GM18502 (cell line): Measurements from ENCODE around the gene DIAPH1.
A peak's percentile ranks its signal among the peaks of the same experiment; 100 is the strongest.

Experiments used
- ATAC-seq: cut with Tn5 transposase; IDR thresholded peaks from one replicate; pipeline ENCODE4 v1.9.1; 2021; ENCODE audit warnings: mild to moderate bottlenecking; ENCODE audit not compliant: unreplicated experiment, poor library complexity

DIAPH1 gene

GRCh38 chr5:141524604-141525597 is 93.9 kb downstream of the DIAPH1 start:
- ATAC-seq = peak; percentile 64

DNA sequence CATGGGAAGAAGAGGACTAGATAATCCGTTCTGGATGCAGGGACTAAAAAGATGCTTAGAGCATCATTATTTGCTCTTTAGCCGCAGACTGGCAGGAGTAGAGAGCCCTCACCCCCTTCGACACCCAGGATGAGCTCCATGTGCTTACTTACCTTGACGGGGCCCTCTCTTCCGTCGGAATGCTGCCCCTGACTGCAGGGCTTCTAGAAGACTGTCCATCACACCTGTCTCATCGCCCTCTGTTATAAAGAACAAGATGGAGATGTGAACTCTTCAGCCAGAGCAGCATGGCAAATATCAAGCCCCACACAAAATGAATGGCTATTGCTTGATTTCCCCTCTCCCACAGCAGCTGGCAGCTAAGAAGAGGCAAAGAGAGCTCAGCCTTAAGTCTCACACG is 94.8 kb downstream of the DIAPH1 start:
- ATAC-seq = no peak

DNA sequence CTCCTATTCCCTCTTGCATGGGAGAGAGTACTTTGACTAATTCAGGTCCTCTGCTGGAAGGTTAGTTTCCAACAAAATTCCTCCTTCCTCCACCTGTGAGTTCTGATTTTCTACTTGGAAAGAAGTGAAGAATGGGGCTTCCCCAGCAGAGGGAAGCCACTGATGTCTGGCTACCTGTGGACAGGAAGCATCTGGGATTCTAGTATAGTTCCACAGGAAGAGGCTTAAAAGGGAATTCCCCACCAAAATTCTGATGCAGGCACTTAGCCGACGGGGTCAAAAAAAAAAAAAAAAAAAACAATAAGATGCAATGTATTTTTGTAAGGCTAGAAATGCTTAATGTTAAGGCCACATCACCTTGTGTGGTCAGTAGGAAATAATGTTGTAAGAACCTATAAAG is 96.5 kb downstream of the DIAPH1 start:
- ATAC-seq = no peak

DNA sequence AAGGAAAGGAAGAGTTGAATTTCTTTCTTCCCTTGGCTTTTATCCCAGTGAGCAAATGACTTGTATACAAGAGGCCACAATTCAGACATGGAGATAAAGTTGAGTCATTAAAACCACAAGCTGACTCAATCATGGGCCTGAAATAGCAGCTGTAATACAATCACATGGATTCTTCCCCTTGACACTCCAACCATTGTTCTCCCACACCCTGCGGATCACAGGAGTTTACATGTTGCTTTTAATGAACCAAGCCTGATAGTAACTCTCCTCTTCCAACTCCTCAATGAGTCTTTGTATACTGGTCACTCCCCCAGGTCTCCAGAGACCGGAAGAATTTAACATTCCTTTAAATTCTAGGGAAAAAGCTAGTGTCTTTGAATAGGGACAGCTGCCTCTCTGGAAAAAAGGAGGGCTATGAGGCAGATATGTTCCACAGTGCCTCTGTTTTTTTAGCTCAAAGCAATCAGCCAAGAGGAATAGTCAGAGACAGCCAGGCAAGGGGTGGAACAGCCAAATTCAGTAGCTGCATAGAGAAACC is 97.5 kb downstream of the DIAPH1 start:
- ATAC-seq = no peak

DNA sequence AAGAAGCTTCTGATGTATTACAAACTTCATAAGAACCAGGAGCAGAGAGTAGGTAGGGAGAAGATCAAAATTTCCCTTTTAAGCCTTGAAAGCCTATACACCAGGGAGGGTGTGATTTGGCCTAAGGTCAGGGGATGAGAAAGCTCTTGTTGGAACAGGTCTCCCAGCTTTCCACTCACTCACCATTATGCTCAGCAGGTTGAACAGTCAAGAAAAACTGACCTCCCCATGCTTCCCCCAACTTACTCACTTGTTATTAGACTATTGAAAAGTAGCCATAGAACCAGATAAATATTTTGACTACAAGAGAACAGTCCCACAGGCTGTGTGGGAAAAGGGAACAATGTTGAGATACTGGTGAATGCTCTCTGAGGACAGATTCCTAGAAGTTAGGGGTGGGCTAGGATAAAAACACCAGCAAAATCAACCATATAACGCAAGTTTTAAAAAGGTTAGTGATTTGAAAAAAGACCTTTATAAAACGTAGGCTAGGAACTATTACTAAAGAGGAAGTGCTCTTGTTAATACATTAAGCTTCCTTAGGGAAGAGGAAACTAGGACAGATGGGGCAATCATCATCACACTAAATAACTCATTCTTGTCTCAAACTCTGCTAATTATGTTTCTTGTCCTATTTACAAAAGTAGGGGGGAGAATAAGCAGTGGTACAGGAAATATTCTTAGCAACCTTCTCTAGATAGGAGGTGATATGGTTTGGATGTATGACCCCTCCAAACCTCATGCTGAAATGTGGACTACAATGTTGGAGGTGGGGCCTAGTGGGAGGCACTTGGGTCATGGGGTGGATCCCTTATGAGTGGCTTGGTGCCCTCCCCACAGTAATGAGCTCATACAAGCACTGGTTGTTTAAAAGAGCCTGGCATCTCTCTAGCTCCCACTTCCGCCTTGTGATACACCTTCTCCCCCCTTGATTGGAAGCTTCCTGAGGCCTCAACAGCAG is 98.9 kb downstream of the DIAPH1 start:
- no peak for ATAC-seq

DNA sequence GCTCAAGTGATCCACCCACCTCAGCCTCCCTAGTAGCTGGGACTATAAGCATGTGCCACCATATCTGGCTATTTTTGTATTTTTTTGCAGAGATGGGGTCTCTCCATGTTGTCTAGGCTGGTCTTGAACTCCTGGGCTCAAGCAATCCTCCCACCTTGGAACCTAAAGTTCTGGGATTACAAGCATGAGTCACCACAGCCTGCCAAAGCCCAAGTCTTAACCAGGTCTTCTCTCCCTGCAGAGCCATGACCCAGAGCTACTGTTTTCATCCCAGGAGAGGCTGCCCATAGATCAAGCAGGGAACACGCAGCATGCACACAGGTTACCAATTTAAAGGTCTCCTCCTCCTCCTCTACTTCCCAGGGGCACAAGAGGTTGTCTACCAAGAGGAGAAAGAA is 100.2 kb downstream of the DIAPH1 start:
- no peak for ATAC-seq

DNA sequence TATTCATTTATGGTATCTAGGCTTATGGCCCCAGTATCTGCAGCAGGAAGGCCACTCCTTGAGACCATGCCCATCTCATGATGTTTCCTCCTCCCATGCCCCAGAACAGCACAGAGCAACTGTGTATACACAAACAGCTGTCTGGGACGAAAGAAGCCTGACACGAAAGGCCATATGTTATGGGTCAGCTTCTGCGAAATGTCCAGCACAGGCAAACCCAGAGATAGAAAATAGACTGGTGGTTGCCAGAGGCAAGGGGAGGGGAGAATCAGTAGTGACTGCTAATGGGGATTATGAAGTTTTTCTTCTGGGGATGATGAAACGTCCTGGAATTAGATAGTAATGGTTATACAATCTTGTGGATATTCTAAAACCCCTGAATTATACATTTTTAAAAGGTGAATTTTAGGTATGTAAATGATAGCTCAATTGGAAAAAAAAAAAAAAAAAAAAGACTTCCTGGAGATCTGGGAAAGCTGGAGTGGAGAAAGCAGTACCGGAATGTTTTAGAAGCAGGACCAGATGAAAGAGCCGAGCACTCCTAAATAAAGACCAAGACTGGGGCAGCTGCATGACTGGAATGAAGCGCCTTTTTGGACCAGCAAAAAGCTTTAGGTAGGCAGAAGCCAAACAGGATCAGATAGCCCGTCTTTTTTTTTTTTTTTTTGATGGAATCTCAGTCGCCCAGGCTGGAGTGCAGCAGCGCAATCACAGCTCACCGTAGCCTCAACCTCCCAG is 100.8 kb downstream of the DIAPH1 start:
- ATAC-seq = no peak

- ATAC-seq = no peak
These were observed 101.5 kb downstream of the DIAPH1 start for GRCh38 chr5:141517312-141517711.

DNA sequence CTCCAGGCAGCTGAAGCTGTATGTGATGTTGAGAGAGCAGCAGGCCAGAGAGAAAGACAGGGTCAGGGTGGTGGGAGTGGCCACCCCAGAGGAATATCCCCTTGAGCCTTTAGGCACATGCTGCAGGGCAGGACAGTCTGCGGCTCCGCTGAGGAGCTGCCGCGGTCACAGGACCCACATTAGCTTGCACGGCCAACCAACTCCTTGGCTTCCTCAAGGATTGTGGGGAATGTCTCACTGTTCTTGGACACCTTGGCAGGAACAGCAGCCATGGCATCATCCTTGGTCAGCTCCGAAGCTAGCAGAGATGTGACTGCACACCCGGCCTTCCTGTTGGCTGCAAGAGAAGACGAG is 102.2 kb downstream of the DIAPH1 start:
- ATAC-seq = no peak

- ATAC-seq = no peak
These were observed 102.7 kb downstream of the DIAPH1 start for GRCh38 chr5:141515946-141516671.

DNA sequence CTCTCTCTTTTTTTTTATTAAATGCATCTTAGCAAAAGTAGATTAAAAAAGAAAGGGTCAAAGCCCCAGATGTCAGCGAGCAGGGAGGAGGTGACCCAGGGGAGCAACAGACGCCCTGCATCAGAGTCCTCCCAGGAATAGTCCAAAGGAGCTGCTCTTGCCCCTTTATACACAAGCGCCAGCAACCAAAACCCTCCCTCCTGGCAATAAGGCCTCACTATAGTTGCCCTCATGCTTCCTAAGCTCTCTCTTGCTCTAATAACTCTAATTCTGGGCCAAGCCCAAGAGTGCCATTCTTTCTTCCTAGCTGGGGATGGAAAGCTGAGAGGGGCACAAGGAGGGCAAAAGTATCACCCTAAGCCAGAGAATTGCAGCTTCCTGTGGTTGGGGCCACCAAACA is 103.7 kb downstream of the DIAPH1 start:
- ATAC-seq = no peak

DNA sequence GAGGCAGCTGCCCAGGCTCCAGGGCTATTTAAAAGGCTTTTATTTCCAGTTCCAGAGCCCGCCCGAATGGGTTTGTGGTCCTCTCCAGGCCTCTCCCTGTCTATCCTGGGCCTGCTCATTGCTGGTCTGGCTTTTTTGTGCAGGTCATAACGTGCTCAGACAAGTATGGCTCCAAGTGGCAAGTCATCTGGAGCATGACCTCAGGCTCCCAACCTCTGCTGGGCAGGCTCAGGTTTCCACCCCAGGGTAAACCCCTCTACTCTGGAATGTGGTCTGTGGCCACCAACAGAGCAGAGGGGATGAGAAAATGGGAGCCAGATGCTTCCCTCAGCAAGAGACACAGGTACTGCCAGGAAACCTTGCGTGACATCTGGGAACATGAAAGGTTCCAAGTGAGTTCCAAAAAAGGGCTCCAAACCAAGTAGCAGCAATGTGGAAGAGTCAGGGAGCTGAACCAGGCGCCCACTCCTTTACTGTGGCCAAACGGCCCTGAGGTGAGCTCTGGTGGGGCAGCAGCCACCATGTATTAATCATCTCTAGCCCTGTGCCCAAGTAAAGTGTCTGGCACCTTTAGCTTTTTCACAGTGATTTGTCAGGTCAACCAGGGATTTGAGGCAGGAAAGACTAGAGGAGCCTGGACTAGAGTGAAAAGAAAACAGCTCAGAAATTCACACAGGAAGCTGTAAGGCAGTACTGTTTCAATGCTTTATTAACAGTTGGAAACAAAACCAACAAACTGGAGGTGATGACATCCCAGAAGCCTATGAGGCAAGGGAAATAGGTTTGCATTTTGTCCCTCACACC is 104.3 kb downstream of the DIAPH1 start:
- ATAC-seq = peak; percentile 26

DNA sequence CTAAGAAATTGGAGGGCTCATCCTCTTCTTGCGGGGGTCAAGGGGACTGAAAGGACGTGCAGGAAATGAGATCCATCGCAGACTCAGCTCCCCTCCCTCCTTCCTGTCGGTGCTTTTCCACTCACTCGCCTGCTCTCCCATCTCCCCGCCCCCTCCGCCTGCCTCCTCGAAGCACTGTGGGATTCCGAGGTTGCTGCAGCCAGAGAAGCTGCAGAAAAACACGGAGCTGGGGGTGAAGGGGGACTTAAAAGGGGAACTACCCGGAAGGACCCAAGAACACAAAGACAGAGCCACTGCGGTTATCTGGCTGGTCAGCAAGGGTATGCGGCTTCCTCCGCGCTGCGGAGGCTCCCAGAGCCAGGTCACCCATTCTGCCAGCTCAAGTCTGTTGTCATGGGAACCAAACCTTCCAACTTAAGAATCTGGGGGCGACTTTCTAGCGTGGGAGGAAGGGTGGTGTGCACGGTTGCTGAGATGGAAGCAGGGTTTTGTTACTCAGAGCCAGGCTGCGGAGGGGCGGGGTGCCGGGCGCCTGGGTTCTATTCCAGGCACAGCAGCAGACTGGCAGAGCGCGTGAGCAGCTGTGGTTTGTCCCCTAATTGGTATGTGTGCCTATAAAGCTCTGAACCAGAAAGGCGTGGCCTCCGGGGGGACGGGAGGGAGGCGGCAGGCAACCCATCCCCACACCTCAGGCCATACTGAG is 105.0 kb downstream of the DIAPH1 start:
- ATAC-seq = peak; percentile 29

- no peak for ATAC-seq
These were observed 105.7 kb downstream of the DIAPH1 start for GRCh38 chr5:141512911-141513626.

- peak; percentile 31 for ATAC-seq
These were observed 106.3 kb downstream of the DIAPH1 start for GRCh38 chr5:141512390-141512910.

- ATAC-seq = no peak
These were observed 107.0 kb downstream of the DIAPH1 start for GRCh38 chr5:141511771-141512325.
